HG02884 (cell line): ENCODE measurements around the gene B3GNT3.
"Not testable (repeated sequence)": the region's sequence is repeated elsewhere in the genome, so short reads cannot be mapped to it uniquely, and the experiment has no call there.

Experiments used
- ATAC-seq: cut with Tn5 transposase; IDR thresholded peaks from one replicate; pipeline ENCODE4 v1.9.1; 2021; ENCODE audit warnings: mild to moderate bottlenecking, moderate library complexity; ENCODE audit not compliant: unreplicated experiment

Gene B3GNT3

DNA sequence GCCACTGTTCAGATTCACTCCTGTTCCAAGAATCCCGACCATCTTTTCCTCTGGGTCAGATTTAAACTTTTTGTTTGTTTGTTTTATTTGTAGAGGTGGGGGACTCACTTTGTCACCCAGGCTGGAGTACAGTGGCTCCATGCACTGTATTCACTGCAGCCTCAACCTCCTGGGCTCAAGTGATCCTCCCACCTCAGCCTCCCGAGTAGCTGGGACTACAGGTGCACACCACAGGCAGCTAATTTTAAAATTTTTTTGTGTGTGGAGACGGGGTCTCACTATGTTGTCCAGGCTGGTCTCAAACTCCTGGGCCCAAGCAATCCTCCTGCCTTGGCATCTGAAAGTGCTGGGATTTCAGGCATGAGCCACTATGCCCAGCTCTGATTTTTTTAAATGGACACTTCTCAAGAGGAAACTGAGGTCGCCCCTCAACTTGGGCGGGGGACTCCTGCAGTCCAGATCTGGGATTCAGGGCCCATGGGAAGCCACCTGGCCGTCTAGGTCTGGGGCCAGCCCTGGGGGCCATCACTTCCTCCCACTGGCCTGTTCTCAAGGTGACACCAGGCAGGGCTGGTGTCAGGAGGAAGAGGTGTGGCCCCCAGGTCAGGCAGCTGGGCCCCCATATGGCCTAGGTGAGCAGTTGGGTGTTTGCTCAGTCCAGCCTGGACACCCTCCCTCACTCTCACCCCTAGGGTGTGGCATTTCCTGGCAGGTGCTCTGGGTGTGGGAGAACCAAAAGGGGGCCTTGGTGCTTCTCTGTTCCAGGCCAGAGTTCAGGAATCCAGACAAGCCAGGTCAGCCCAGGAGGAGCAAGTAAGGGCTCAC lies 1.3 kb downstream of the B3GNT3 start:
- no peak for ATAC-seq

- ATAC-seq: no peak
Measured at GRCh38 chr19:17796838-17797423, 2.0 kb downstream of the B3GNT3 start.

DNA sequence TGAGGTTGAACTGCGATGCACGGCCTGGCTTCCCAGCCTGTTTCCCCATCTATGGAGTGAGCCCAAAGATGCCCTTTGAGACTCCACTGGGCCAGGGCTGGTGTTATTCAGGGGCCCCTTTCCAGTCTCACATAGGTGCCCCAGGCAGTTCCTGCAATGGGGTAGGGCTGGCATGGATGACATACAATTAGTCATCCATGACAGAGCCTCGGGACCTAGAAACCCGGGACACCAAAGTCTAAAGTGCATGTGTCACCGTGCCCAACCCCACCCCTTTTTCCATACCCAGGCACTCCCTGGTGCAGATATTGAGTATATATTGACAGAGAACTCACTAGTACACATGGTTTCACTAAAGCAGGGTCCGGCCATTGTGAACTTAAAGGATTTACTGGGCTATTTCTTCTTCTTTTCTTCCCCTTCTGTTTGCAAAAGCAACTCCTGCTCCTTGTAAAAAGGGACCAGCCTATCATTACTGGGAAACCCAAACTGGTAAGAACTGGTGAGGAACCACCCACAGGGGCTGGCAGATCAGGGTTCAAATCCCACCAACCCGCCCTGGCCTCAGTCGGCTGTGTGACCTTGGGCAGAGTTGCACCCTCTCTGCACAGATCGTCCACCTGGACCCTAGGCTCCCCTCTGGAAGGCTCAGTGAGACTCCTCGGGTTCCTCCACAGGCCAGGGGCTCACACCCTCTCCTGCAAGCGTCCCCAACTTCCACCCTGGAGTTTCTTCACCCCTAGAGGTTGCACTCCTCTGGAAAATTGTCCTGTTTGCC lies 2.7 kb downstream of the B3GNT3 start:
- no peak for ATAC-seq

GRCh38 chr19:17798599-17798998 lies 3.7 kb downstream of the B3GNT3 start:
- ATAC-seq: not testable (repeated sequence)

- no peak for ATAC-seq
Measured at GRCh38 chr19:17802137-17802858, 7.4 kb downstream of the B3GNT3 start.

GRCh38 chr19:17803264-17803896 lies 8.4 kb downstream of the B3GNT3 start:
- ATAC-seq: no peak

DNA sequence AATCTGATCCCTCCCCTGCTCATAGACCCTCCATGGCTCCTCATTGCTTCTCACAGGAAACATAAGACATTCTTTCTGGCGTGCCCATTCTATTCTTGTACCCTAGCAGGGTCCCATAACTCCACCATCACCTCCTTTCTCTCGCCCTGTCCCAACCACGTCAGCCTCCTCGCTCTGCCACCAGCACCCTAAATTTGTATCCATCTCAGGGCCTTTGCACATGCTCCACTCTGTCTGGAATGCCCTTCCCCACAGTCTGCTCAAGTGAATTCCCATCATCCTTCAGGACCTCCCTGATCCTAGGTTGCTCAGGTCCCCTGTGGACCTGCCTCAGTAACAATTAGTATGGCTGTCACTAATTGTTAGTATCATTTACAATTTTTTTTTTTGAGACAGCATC lies 10.5 kb downstream of the B3GNT3 start:
- ATAC-seq: no peak

- no peak for ATAC-seq
Measured at GRCh38 chr19:17806945-17807344, 12.0 kb downstream of the B3GNT3 start.

- no peak for ATAC-seq
Measured at GRCh38 chr19:17807731-17808316, 12.9 kb downstream of the B3GNT3 start.

- ATAC-seq: no peak
Measured at GRCh38 chr19:17811103-17811502, 16.2 kb downstream of the B3GNT3 start.

DNA sequence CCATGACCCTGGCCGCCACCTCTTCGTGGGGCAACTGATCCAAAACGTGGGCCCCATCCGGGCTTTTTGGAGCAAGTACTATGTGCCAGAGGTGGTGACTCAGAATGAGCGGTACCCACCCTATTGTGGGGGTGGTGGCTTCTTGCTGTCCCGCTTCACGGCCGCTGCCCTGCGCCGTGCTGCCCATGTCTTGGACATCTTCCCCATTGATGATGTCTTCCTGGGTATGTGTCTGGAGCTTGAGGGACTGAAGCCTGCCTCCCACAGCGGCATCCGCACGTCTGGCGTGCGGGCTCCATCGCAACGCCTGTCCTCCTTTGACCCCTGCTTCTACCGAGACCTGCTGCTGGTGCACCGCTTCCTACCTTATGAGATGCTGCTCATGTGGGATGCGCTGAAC lies 16.7 kb downstream of the B3GNT3 start:
- no peak for ATAC-seq

- no peak for ATAC-seq
Measured at GRCh38 chr19:17812099-17812498, 17.2 kb downstream of the B3GNT3 start.

GRCh38 chr19:17817668-17818363 lies 22.9 kb downstream of the B3GNT3 start:
- ATAC-seq: no peak

GRCh38 chr19:17821190-17821589 lies 26.3 kb downstream of the B3GNT3 start, which contains the start of gene INSL3:
Gene INSL3 (minus strand): TSS chr19:17821519. CDS start chr19:17821506, 13 bp downstream.
- ATAC-seq: no peak

DNA sequence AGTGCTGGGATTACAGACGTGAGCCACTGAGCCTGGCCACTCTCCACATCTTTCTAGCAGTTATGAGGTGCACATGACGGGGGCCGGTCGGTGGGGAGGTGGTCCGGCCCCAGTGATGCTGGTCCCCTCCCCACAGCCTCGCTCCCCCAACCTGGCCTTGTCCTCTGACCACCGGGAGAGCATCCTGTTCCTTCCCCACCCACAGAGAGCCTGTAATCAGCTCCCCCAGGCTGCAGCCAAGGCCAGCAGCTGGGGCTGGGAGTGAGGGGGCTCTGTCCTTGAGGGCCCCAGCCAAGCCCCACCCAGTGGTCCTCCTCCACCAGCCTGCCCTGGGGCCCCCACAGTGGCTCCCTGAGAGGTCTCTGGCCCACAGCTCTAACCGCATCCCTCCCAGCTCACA lies 29.4 kb downstream of the B3GNT3 start:
- no peak for ATAC-seq

DNA sequence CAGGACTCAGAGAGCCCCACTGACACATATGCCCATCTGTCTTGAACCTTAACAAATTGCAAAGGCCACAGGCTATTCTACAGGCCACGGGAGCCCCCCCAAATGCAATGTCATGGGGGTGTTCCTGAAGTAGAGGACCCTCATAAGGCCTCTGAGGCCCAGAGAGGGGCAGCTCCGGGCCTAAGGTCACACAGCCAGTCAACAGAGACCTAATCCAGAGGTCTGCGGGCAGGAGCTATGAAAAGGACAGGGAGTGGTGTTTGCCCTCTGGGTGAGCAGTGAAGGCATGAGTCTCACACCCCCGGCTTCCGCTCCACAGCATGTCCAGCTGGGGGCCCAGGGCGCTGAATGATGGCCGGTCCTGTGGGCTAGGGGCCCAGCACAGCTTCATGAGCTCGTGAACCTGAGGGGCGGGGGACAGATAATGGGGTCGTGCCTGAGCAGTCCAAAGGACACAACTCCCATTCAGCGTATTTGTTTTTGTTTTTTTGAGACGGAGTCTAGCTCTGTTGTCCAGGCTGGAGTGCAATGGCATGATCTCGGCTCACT lies 31.6 kb downstream of the B3GNT3 start:
- ATAC-seq: no peak

GRCh38 chr19:17829855-17830566 lies 35.1 kb downstream of the B3GNT3 start:
- ATAC-seq: no peak

DNA sequence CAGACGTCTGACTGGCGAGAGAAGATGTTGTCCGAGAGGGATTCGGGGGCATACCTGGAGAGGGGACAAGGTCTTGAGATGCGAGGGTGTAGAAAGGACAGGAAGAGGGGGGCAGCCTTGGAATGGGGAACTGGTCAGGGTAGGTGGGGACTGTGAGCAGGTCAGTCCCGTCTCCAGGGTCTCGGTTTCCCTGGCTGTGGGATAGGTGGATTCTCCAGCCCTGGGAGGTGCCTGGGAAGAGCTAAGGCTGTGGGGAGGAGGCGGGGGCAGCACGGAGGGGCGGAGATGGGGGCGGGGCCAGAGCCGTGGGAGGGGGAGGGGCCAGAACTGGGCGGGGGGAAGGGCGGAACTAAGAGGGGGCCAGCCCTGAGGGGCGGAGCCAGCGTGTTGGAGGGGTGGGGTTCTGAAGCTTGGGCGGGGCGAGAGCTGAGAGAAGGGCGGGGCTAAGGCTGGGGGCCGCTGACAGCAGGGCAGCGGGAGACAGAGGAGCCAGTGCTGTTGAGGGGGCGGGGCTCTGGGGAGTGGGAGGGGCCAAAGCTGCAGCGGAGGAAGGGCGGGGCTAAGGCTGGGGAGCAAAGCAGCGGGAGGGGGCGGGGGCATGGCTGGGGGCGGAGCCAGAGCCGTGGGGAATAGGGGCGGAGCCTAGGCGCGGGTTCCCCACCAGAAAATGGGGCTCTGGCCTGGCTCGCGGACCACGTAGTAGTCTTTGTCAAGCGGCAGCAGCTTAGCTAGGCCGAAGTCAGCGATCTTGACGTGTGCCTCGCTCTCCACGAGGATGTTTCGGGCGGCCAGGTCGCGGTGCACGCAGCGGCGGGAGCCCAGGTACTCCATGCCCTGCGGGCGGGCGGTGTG lies 35.9 kb downstream of the B3GNT3 start:
- no peak for ATAC-seq
